Measurements from ENCODE around the gene ZC3H18.

- TF ChIP-seq CTCF (IDR thresholded peaks at IDR 0.05) (no peak), EP300 (IDR thresholded peaks at IDR 0.05) (no peak), POLR2A (IDR thresholded peaks at IDR 0.05) (no peak)
Measured at GRCh38 chr16:88638323-88639230, 68.4 kb downstream of the ZC3H18 start, which contains the start of gene IL17C.
